ENCODE measurements around the gene DNAH2.

The DNAH2 gene

DNA sequence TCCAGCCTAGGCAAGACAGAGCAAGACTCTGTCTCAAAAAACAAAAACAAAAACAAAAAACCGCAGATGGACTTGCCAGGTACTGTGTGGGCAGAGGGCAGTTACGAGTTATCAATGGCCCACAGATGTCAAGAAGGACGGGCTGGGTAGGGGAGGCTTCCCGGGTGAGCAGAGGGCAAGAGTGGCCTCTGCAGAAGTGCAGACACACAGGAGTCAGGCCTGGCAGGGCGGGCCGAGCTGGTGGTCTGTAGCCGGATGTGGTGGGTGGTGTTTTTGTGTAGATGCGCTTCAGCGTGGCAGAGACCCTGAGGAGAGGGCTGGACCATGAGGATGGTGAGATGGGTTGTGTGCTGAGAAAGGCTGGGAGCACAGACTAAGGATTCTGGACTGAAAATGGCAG is 71.6 kb downstream of the DNAH2 start:
- H3K4me3 ChIP-seq (replicated peaks; ENCODE audit: low read depth, low read length) = no peak overlapping the region
- DNase-seq (ENCODE audit: extremely low read depth, low read depth) = no peak
- no peak for TF ChIP-seq CTCF (IDR thresholded peaks at IDR 0.05; ENCODE audit: low read depth, low read length, missing control alignments)

- no peak for DNase-seq (ENCODE audit: extremely low read depth, low read depth)
- TF ChIP-seq CTCF (IDR thresholded peaks at IDR 0.05; ENCODE audit: low read depth, low read length, missing control alignments) = no peak
- H3K4me3 ChIP-seq (replicated peaks; ENCODE audit: low read depth, low read length) = no peak overlapping the region
Observed at GRCh38 chr17:7790150-7790549, 72.6 kb downstream of the DNAH2 start.

- TF ChIP-seq CTCF (IDR thresholded peaks at IDR 0.05; ENCODE audit: low read depth, low read length, missing control alignments) = no peak
- no peak for DNase-seq (ENCODE audit: extremely low read depth, low read depth)
Observed at GRCh38 chr17:7792611-7793010, 75.1 kb downstream of the DNAH2 start.

DNA sequence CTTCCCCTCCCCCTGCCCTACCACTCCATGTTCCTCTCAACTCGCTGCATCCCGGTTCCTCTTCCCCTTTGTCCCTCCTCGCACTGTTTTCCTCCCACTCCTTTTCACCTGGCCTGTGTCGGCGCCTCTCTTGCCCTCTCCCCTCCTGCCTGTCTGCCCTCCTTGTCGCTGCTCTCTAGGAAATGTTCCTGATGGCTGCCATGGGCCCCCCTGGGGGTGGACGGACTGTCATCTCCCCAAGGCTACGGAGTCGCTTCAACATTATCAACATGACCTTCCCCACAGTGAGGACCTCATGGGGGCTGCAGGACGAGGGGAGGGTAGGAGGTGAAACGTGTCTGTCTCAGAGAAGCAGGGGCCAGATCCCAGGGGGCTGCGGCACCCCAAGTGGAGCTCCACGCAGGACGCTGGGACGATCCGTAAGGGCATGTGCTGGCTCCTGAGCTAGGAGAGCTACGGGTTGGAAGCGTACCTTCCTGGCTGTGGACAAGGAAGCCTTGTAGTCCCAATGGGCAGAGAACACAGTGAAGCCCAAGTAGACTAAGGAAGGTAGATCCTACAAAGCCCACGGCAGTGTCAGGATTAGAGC is 76.6 kb downstream of the DNAH2 start:
- TF ChIP-seq CTCF (IDR thresholded peaks at IDR 0.05; ENCODE audit: low read depth, low read length, missing control alignments) = no peak
- DNase-seq (ENCODE audit: extremely low read depth, low read depth) = no peak
- H3K4me3 ChIP-seq (replicated peaks; ENCODE audit: low read depth, low read length) = no peak overlapping the region

More at GRCh38 chr17:7792611-7793010, 75.1 kb downstream of the DNAH2 start:
- H3K4me3 ChIP-seq (replicated peaks; ENCODE audit: low read depth, low read length) = no peak overlapping the region

DNA sequence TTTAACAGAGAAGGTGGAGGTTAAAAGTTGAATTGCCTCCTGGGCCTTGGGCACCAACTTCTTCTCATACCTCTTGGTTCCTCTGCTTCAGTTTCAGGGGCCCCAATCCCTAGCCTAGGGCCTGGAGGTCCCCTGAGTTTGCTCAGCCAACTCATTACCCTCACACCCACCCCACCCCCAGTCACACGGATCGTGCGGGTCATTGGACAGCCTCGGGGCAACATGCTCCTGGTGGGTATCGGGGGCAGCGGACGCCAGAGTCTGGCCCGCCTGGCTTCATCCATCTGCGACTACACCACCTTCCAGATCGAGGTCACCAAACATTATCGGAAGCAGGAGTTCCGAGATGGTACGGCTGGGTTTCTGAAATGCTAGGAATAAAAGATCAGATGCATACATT is 80.4 kb downstream of the DNAH2 start:
- no peak overlapping the region for H3K4me3 ChIP-seq (replicated peaks; ENCODE audit: low read depth, low read length)
- TF ChIP-seq CTCF (IDR thresholded peaks at IDR 0.05; ENCODE audit: low read depth, low read length, missing control alignments) = no peak
- DNase-seq (ENCODE audit: extremely low read depth, low read depth) = no peak

GRCh38 chr17:7798839-7799238 is 81.3 kb downstream of the DNAH2 start:
- H3K4me3 ChIP-seq (replicated peaks; ENCODE audit: low read depth, low read length) = no peak overlapping the region
- DNase-seq (ENCODE audit: extremely low read depth, low read depth) = no peak
- no peak for TF ChIP-seq CTCF (IDR thresholded peaks at IDR 0.05; ENCODE audit: low read depth, low read length, missing control alignments)

- TF ChIP-seq CTCF (IDR thresholded peaks at IDR 0.05; ENCODE audit: low read depth, low read length, missing control alignments) = no peak
- DNase-seq (ENCODE audit: extremely low read depth, low read depth) = no peak
- no peak overlapping the region for H3K4me3 ChIP-seq (replicated peaks; ENCODE audit: low read depth, low read length)
Observed at GRCh38 chr17:7803981-7804380, 86.4 kb downstream of the DNAH2 start.

Data from HFF-Myc (cell line).